GM21367 (cell line): ENCODE measurements around the gene PROP1.
"Not testable (repeated sequence)": the region's sequence is repeated elsewhere in the genome, so short reads cannot be mapped to it uniquely, and the experiment has no call there.

Experiments used
- ATAC-seq: cut with Tn5 transposase; IDR thresholded peaks from one replicate; pipeline ENCODE4 v1.9.1; 2021; ENCODE audit not compliant: unreplicated experiment

PROP1 gene

GRCh38 chr5:177995691-177996595 lies at the start of gene PROP1:
PROP1 (minus strand) TSS chr5:177996242; CDS start chr5:177995933, 309 bp downstream.
- ATAC-seq: no peak

GRCh38 chr5:178019379-178020030 lies 23.5 kb upstream of the PROP1 start:
- not testable (repeated sequence) for ATAC-seq

- not testable (repeated sequence) for ATAC-seq
These were observed 16.7 kb upstream of the PROP1 start for GRCh38 chr5:178012758-178013157.

GRCh38 chr5:178011816-178012554 lies 15.9 kb upstream of the PROP1 start:
- not testable (repeated sequence) for ATAC-seq

- not testable (repeated sequence) for ATAC-seq
These were observed 11.2 kb upstream of the PROP1 start for GRCh38 chr5:178007272-178007671.

- ATAC-seq: not testable (repeated sequence)
These were observed 10.6 kb upstream of the PROP1 start for GRCh38 chr5:178006536-178007231.

- ATAC-seq: not testable (repeated sequence)
These were observed 10.1 kb upstream of the PROP1 start for GRCh38 chr5:178006181-178006535.

GRCh38 chr5:177997846-177998245 lies 1.8 kb upstream of the PROP1 start:
- no peak for ATAC-seq

- no peak for ATAC-seq
These were observed 1.3 kb upstream of the PROP1 start for GRCh38 chr5:177997319-177997670.

GRCh38 chr5:177996660-177997318 lies 747 bp upstream of the PROP1 start:
- ATAC-seq: no peak

- ATAC-seq: no peak
These were observed 1.4 kb downstream of the PROP1 start for GRCh38 chr5:177994561-177995190.

- no peak for ATAC-seq
These were observed 2.0 kb downstream of the PROP1 start for GRCh38 chr5:177994063-177994462.

GRCh38 chr5:177992466-177992865 lies 3.6 kb downstream of the PROP1 start:
- no peak for ATAC-seq

- no peak for ATAC-seq
These were observed 6.9 kb downstream of the PROP1 start for GRCh38 chr5:177988989-177989625.

- ATAC-seq: no peak
These were observed 8.7 kb downstream of the PROP1 start for GRCh38 chr5:177987326-177987725.

- no peak for ATAC-seq
These were observed 10.5 kb downstream of the PROP1 start for GRCh38 chr5:177985430-177986040.

GRCh38 chr5:177984584-177985206 lies 11.3 kb downstream of the PROP1 start:
- no peak for ATAC-seq

GRCh38 chr5:177983763-177984583 lies 12.1 kb downstream of the PROP1 start:
- no peak for ATAC-seq
